CD4-positive, alpha-beta T cell (primary cell): ENCODE data around the gene SIRT5. TPM values are rescaled to one million over a fixed set of nuclear protein-coding genes. Genes with fewer than 3 reads are reported as not detected.

Experiments used
- ATAC-seq: fragments of 200-7000 bp; cut with Tn5 transposase; one replicate; pipeline ENCODE4 v1.10.0; 2022; ENCODE audit warnings: mild to moderate bottlenecking; ENCODE audit not compliant: poor library complexity
- CTCF ChIA-PET: fragments of 350-600 bp; sonication (Branson Sonifier 250); formaldehyde crosslinking; loops from one replicate; lab custom pipeline; 2021; ENCODE audit warnings: antibody characterized with exemption, inconsistent platforms; lab: Charles Lee
- POLR2A ChIA-PET: fragments of 350-600 bp; sonication (Branson Sonifier 250); formaldehyde crosslinking; loops from one replicate; lab custom pipeline; 2021; ENCODE audit warnings: antibody characterized with exemption, inconsistent platforms; lab: Charles Lee
- DNase-seq, 14 experiments: peaks; one replicate each; pipeline ENCODE4 v3.0.0-alpha.2; 2013 to 2020; ENCODE audit warnings: mixed read lengths in 2 of 14
- H3K27ac ChIP-seq, 2 donors: one replicate each; pipeline versions ENCODE4 v1.5.1 to v1.7.0; 2013; ENCODE audit warnings: low read length in 2 of 2, low read depth in 1 of 2, mild to moderate bottlenecking in 1 of 2
- H3K27me3 ChIP-seq, 2 experiments: 1 replicate in 1 of 2; 2 replicates in 1 of 2; pipeline versions ENCODE4 v1.6.1 to v1.7.0; 2013; ENCODE audit warnings: low read length in 2 of 2, control low read depth in 1 of 2, mild to moderate bottlenecking in 1 of 2, moderate library complexity in 1 of 2; ENCODE audit not compliant: insufficient read depth in 2 of 2, control insufficient read depth in 1 of 2
- H3K36me3 ChIP-seq: one replicate; pipeline ENCODE4 v1.6.1; 2013; ENCODE audit warnings: low read length, control low read depth; ENCODE audit not compliant: insufficient read depth
- H3K4me1 ChIP-seq: one replicate; pipeline ENCODE4 v1.6.1; 2013; ENCODE audit warnings: low read length, control low read depth; ENCODE audit not compliant: insufficient read depth
- H3K4me3 ChIP-seq: one replicate; pipeline ENCODE4 v1.5.1; 2013; ENCODE audit warnings: mild to moderate bottlenecking, low read length, moderate library complexity
- H3K9me3 ChIP-seq, 2 experiments: 1 replicate in 1 of 2; 2 replicates in 1 of 2; pipeline versions ENCODE4 v1.6.1 to v1.7.0; 2013; ENCODE audit warnings: low read length in 2 of 2, mild to moderate bottlenecking in 2 of 2, control low read depth in 1 of 2, moderate library complexity in 1 of 2; ENCODE audit not compliant: control insufficient read depth in 1 of 2, insufficient read depth in 1 of 2
- H3K27ac Mint-ChIP-seq: one replicate; pipeline ENCODE4 v1.8.0; 2020; ENCODE audit warnings: mixed read lengths
- H3K27me3 Mint-ChIP-seq: one replicate; pipeline ENCODE4 v1.8.0; 2021; ENCODE audit warnings: mixed read lengths
- H3K36me3 Mint-ChIP-seq: one replicate; pipeline ENCODE4 v1.8.0; 2021; ENCODE audit warnings: low read depth, mixed read lengths
- H3K4me1 Mint-ChIP-seq: one replicate; pipeline ENCODE4 v1.8.0; 2021; ENCODE audit warnings: low read depth, mixed read lengths
- H3K4me3 Mint-ChIP-seq: one replicate; pipeline ENCODE4 v1.8.0; 2020; ENCODE audit warnings: mild to moderate bottlenecking, mixed read lengths
- H3K9me3 Mint-ChIP-seq: one replicate; pipeline ENCODE4 v1.8.0; 2020; ENCODE audit warnings: mixed read lengths
- CTCF ChIP-seq: fragments of 200-600 bp; IDR thresholded peaks from one replicate; pipeline ENCODE4 v1.8.0; 2022; ENCODE audit warnings: antibody characterized with exemption, mild to moderate bottlenecking
- intact Hi-C, 2 experiments: fragments of 100-400 bp; cut with DNase I in 1 of 2; cut with micrococcal nuclease in 1 of 2; formaldehyde crosslinking; loops; one replicate each; pipeline versions ENCODE4 v1.15.1 to v1.9.0; 2023 to 2025; cut with DNase I, micrococcal nuclease
- total RNA-seq, 174 experiments: library from RNA in 2 of 174; stranded (reverse) in 2 of 174; gene quantifications; one replicate each; pipeline ENCODE4 v1.2.3 and lab custom pipeline; 2021 to 2026

SIRT5 gene
- total RNA-seq, 2 experiments from 2014 or later = 14.3 to 16.3 TPM

GRCh38 chr6:13561624-13562267 lies 12.7 kb upstream of the SIRT5 start:
- ChIA-PET CTCF (interaction anchor here (1.3 to 1.5 kb wide), 2 partner anchors 13 to 140 kb away, joined by 3 to 5 read pairs; no protein-coding TSS in a partner anchor), POLR2A (no interaction called here)
- Histone ChIP-seq H3K27ac (no peak overlapping the region), H3K4me1 (no peaks in the 10 kb centered on the region), H3K36me3 (no peaks in the 10 kb centered on the region), H3K4me3 (no peak overlapping the region), H3K9me3 (no peaks in the 10 kb centered on the region), H3K27me3 (no peaks in the 10 kb centered on the region)
- intact Hi-C loops = no loop called here
- no peak for DNase-seq
- no peaks in the 10 kb centered on the region for H3K4me1 Mint-ChIP-seq
- no peaks in the 10 kb centered on the region for H3K36me3 Mint-ChIP-seq
- H3K27me3 Mint-ChIP-seq = no peaks in the 10 kb centered on the region
- TF ChIP-seq CTCF = no peak
- ATAC-seq = no peak
- H3K4me3 Mint-ChIP-seq = no peak overlapping the region
- H3K27ac Mint-ChIP-seq = no peak overlapping the region
- no peaks in the 10 kb centered on the region for H3K9me3 Mint-ChIP-seq

DNA sequence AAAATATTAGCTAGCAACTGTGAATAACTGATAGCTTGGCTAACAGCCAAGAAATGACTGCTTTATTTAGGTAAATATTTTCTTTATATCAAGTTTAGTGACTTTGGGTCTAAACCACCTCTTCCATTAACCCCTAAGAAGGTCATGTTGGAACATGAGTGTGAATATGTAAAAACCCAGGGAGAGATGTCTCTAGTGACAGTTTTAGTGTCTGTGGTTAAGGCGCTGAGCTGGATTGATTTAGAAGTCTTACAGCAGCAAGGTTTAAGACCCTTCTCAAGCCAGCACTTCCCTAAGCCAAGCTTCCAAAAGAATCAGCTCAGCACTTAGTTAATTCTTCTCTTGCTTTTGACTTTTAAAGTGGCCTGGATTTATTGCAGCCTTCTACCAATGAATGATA lies 11.4 kb upstream of the SIRT5 start:
- ChIA-PET CTCF (interaction anchor here (1.1 to 1.5 kb wide), 2 partner anchors 12 to 141 kb away, joined by 3 to 4 read pairs; partner anchors contain the start of gene SIRT5), POLR2A (no interaction called here)
- no peak for ATAC-seq
- no peaks in the 10 kb centered on the region for H3K36me3 Mint-ChIP-seq
- no peak for DNase-seq
- Histone ChIP-seq H3K9me3 (no peaks in the 10 kb centered on the region), H3K27ac (no peak overlapping the region), H3K27me3 (no peaks in the 10 kb centered on the region), H3K4me3 (no peak overlapping the region), H3K36me3 (no peaks in the 10 kb centered on the region), H3K4me1 (no peaks in the 10 kb centered on the region)
- no peak overlapping the region for H3K27ac Mint-ChIP-seq
- no peak for TF ChIP-seq CTCF
- intact Hi-C loops = no loop called here
- H3K4me3 Mint-ChIP-seq = no peak overlapping the region
- no peaks in the 10 kb centered on the region for H3K4me1 Mint-ChIP-seq
- H3K27me3 Mint-ChIP-seq = no peaks in the 10 kb centered on the region
- no peaks in the 10 kb centered on the region for H3K9me3 Mint-ChIP-seq

GRCh38 chr6:13565921-13566320 lies 8.5 kb upstream of the SIRT5 start:
- Mint-ChIP-seq H3K27me3 (no peaks in the 10 kb centered on the region), H3K27ac (no peak overlapping the region), H3K9me3 (no peaks in the 10 kb centered on the region), H3K4me1 (no peaks in the 10 kb centered on the region), H3K4me3 (no peak overlapping the region), H3K36me3 (no peaks in the 10 kb centered on the region)
- CTCF ChIA-PET = interaction anchor here (1.0 kb wide), 1 partner anchor 9 kb away, joined by 3 read pairs; the partner anchor contains the start of gene SIRT5
- POLR2A ChIA-PET = no interaction called here
- no peak for DNase-seq
- intact Hi-C loops = no loop called here
- Histone ChIP-seq H3K36me3 (no peaks in the 10 kb centered on the region), H3K9me3 (no peaks in the 10 kb centered on the region), H3K27ac (no peak overlapping the region), H3K4me3 (no peak overlapping the region), H3K27me3 (peaks cover 0 to 3% of the 10 kb centered on the region in 2 experiments), H3K4me1 (no peaks in the 10 kb centered on the region)
- ATAC-seq = no peak
- no peak for TF ChIP-seq CTCF
